SW 1271 (cell line): ENCODE results near the gene VTA1.
"Not testable (repeated sequence)": the region's sequence is repeated elsewhere in the genome, so short reads cannot be mapped to it uniquely, and the experiment has no call there.

Source experiments
- DNase-seq, 2 experiments: peaks; one replicate each; lab custom pipeline; 2025; lab: John Stamatoyannopoulos, UW

VTA1 gene

DNA sequence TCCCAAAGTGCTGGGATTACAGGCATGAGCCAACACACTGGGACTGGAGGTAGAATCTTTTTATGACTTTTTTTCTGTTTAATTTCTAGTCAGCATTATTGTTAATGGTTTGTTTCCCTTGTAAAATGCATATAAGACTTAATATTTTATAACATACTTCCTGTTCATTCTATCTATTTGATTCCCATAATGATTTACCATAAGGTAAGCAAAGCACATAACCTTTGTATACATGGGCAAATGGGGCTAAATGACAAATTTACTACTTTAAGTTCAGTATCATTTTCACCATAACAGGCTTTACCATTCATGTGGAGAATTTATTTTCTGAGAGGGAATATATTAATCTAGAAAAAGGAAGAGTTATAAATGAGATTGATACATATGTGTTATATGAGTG lies 24.3 kb downstream of the VTA1 start:
- DNase-seq = no peak

GRCh38 chr6:142172758-142173157 lies 25.7 kb downstream of the VTA1 start:
- no peak for DNase-seq

DNA sequence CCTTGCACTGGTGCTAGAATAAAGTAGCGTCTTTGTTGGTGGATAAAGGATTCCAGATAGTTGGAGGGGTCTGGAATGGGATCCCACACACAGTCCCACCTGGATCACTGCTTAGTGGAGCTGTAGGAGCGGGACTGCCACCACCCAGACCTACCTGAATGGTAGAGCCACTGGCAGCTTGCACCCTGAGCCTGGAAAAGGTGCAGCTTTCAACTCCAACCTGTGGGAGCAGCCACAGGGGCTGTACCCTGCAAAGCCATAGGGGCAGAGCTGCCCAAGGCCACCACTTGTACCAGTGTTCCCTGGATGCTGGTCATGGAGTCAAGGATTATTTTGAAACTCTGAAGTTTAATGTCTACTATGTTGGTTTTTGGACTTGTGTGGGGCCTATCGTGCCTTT lies 26.9 kb downstream of the VTA1 start:
- DNase-seq = no peak

GRCh38 chr6:142174703-142175102 lies 27.6 kb downstream of the VTA1 start:
- DNase-seq = no peak

DNA sequence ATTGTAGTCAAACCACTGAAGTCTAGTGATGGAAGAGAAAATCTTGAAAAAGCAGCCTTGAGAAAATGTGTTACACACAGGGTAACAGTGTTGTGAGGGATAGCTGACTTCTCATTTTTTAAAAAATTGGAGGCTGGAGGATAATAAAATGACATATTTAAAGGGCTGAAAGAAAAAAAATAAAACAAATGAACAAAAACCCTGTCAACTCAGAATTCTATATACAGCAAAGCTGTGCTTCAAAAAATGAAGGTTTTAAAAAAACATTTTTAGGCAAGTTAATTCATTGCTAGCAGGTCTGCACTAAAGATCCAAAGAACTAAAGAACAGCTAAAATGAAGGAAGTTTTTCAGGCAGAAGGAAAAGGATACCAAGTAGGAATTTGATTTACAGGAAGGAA lies 31.1 kb downstream of the VTA1 start:
- DNase-seq = no peak

DNA sequence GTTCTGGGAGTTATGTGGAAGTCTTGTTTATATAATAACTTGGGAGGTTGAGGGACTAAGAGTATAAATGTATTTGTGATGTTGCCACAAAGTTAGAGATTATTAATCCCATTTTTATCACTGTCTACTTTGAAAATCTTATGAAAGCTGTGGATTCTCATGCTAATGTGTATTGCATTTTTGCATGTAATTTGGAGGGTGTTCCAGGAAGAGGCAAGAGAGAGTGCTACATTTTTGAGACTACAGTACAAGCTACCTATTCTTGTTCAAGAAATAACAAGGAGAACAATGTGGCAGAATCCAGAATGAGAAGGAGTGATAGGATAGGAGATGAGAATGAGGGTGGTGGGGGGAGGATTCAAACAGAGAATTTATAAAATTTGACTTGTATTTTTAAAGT lies 34.9 kb downstream of the VTA1 start:
- no peak for DNase-seq

GRCh38 chr6:142183351-142183750 lies 36.3 kb downstream of the VTA1 start:
- no peak for DNase-seq

DNA sequence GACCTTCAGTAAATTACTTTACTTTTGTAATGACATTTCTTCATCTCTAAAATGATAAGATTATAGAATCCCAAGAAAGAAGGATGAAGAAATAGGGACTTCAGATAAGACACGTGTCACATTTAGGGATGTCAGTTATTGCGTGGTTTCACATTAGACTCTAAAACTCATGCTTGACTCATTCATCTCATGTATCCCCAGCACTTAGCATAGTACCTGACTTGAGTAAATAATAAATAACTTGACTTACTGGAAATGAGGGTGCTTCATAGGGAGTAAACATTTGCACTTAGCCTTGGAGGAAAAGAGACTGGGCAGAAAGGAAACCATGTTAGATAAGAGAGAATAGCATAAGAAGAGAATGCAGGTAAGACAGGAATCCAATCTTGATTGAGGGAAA lies 37.2 kb downstream of the VTA1 start:
- DNase-seq = no peak

DNA sequence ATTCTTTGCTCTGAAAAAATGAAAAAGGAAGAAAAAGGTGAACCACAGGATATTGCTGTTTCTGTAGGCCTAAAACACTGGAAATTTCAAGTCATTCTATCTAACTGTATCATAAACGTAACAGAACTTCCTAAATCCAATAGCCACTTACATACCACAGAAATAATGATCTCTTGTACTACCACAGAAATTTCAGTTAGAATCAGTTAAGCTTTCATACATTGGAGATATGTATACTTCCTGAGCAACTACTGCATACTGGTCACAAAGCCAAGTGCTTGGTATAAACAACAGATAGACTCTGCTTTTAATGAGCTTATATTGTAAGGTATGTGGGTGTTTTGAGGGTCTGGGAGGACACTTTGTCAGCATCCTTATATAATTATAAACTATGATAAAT lies 38.6 kb downstream of the VTA1 start:
- DNase-seq = no peak

GRCh38 chr6:142187209-142187608 lies 40.1 kb downstream of the VTA1 start:
- DNase-seq = peak in 1 of 2 experiments; percentile 6

DNA sequence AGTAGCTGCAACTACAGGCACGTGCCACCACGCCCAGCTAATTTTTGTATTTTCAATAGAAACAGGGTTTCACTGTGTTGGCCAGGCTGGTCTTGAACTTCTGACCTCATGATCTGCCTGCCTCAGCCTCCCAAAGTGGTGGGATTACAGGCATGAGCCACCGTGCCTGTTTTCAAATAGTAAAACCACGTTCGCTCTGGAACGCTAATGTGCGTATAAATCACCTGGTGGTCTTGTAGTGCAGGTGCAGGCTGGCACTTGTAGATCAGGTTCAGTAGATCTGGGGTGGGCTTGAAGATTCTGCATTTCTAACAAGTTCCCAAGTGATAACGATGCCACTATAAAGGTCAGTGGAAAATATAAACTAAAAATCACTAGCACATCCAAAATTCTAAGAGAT lies 41.3 kb downstream of the VTA1 start:
- not testable (repeated sequence) for DNase-seq

DNA sequence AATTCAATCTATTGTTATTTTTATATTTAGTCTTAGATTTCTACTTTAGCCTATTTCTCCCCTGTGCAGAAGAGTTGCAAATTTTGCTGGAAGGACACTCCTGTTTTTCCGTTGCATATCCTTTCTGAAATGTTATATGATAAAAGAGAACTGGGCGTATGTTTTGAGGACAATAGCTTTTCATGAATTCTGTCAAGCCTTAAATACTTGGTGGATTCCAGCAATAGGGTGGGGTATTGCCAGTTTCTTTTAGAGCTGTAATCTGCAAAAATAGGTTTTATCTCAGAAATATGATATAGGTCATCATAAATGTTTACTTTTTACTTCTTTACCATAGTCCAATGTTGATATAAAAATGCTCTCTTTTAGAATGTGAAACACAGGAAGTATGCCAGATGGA lies 42.0 kb downstream of the VTA1 start:
- no peak for DNase-seq

GRCh38 chr6:142192343-142192742 lies 45.3 kb downstream of the VTA1 start:
- DNase-seq = no peak

GRCh38 chr6:142193621-142194020 lies 46.6 kb downstream of the VTA1 start:
- DNase-seq = no peak

DNA sequence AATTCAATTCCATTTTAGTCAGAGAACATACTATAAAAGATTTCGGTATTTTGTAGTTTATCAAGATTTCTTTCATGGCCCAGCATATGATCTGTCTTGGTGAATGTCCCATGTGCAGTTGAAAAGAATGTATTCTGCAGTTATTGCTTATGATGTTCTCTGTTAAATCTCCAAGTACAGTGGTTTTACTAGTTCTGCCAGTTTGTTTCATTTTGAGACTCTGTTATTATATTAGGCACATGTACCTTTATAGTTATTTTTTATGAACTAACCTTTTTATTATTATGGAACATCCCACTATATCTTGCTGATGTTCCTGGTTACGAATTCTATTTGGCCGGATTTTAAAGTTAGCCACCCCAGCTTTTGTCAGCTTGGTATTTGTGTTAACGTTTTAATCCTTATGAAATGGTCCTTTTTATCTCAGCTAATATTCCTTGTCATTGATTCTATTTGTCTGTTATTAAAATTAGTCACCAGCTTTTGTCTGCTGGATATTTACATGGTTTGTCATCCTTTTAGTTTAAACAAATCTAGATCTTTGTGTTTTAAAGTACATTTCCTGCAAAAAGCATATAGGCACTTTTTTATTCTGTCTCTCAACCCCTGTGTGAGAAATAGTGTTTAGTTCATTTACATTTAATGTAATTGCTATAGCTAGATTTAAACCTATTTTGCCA lies 48.9 kb downstream of the VTA1 start:
- no peak for DNase-seq

GRCh38 chr6:142200846-142201628 lies 54.0 kb downstream of the VTA1 start:
- DNase-seq = no peak

DNA sequence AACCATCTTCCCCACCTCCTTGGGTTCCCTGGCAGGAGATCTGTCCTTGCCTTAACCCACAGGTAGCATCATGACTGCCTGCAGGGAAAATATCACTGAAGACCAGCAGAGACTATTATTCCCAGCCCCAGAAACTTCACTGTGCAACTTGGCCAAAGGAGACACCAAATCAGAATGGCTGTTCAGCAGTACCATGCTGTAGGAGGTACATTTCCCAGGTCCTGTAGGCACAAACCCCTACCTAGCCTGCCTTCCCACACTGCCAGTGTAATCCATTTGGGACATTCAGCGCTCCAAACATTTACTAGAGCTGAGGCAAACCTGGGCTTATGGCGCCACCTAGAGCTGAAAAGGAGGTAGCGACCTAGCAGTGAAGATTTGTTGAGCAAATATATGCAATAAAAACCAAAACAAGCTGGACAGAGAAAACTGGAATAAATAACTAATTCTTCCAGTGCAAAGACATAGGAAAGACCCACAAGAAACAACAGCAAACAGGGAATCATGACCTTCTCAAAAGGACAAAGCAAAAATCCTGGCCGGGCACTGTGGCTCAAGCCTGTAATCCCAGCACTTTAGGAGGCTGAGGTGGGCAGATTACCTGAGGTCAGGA lies 60.3 kb downstream of the VTA1 start:
- peak in 1 of 2 experiments; percentile 20 for DNase-seq

DNA sequence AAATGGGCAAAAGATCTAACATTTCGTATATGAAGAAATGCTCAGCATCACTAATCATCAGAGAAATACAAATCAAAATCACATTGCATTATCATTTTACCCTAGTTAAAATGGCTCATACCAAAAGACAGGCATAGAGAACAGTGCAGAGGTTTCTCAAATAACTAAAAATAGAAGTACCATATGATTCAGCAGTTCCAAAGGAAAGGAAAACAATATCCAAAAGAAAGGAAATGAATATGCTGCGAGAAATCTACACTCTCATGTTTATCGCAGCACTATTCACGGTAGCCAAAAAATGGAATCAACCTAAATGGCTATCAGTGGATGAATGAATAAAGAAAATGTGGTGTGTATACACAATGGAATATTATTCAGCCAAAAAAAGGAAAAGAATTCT lies 63.5 kb downstream of the VTA1 start:
- DNase-seq = no peak

GRCh38 chr6:142213402-142213801 lies 66.3 kb downstream of the VTA1 start:
- DNase-seq = no peak

DNA sequence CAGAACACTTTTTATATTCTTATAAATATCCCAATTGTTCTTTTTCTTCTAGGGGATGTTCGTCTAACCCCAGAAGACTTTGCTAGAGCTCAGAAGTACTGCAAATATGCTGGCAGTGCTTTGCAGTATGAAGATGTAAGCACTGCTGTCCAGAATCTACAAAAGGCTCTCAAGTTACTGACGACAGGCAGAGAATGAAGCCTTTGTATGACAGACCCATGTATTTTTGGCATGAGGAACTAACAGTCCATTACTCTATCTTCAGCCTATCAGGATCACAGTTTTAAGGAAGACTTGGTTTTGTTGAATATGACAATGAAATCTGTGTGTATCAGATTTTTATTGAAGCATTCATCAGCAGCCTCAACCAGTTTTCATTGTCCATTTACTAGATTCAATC lies 71.4 kb downstream of the VTA1 start:
- no peak for DNase-seq

- no peak for DNase-seq
These were observed 75.0 kb downstream of the VTA1 start for GRCh38 chr6:142222022-142222421.

DNA sequence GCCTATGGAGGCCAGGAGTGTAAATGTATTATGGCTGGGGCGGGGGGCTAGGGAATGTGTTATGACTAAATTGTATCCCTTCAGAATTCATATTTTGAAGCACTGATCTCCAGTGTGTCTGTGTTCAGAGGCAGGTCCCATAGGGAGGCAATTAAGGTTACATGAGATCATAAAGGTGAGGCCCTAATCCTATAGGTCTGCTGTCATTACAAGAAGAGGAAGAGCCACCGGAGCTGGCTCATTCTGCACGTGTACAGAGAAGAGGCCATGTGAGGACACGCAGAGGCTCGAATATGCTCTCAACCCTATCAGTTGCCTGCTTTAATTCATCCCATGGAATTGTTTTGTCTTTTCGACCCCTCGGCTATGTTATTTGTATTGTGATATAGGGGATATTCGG lies 76.9 kb downstream of the VTA1 start:
- DNase-seq = no peak

DNA sequence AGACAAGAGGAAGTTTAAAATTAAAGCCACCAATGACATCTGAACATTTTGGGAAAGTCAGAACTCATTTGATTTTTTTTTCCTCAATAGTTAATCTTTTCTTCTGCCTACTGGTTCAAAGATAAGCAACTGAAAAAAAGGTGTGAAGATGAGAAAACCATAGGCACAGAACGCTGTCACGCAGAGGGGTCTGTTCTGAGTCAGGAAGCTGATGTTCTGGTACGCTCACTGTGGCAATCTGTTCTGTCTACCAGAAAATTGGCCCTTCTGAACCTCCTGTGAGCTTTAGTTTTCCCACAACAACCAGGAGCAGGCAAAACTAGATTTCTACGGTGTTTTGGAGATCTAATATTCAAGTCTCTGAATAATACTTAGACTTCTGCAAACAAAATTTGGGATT lies 78.1 kb downstream of the VTA1 start:
- no peak for DNase-seq
